Neutrophil (primary cell): ENCODE results near the gene COL4A4.
"Not testable (repeated sequence)": the region's sequence is repeated elsewhere in the genome, so short reads cannot be mapped to it uniquely, and the experiment has no call there.

Experiments used
- H3K27ac ChIP-seq: fragments of 200-600 bp; sonication (generic); 2 replicates; pipeline ENCODE4 v1.5.1; 2016; ENCODE audit warnings: mild to moderate bottlenecking, moderate library complexity
- H3K27me3 ChIP-seq: fragments of 200-600 bp; sonication (generic); 2 replicates; pipeline ENCODE4 v1.6.0; 2016; ENCODE audit warnings: mild to moderate bottlenecking
- H3K36me3 ChIP-seq: fragments of 200-600 bp; sonication (generic); 2 replicates; pipeline ENCODE4 v1.5.1; 2017
- H3K4me1 ChIP-seq, 2 experiments: fragments of 200-600 bp in 1 of 2; sonication (generic) in 1 of 2; 1 replicate in 1 of 2; 2 replicates in 1 of 2; pipeline versions ENCODE4 v1.5.1 to v1.6.1; 2013 to 2016; ENCODE audit warnings: low read depth in 1 of 2, low read length in 1 of 2, mild to moderate bottlenecking in 1 of 2, moderate library complexity in 1 of 2; ENCODE audit not compliant: control insufficient read depth in 1 of 2, insufficient read depth in 1 of 2
- H3K4me3 ChIP-seq, 2 experiments: fragments of 200-600 bp in 1 of 2; sonication (generic) in 1 of 2; 1 replicate in 1 of 2; 2 replicates in 1 of 2; pipeline ENCODE4 v1.5.1; 2013 to 2016; ENCODE audit warnings: low read depth in 1 of 2, low read length in 1 of 2, mild to moderate bottlenecking in 1 of 2, moderate library complexity in 1 of 2
- H3K9me3 ChIP-seq: fragments of 200-600 bp; sonication (generic); 2 replicates; pipeline ENCODE4 v1.5.1; 2016
- CTCF ChIP-seq: fragments of 200-600 bp; sonication (generic); IDR thresholded peaks from 2 replicates; pipeline ENCODE4 v1.5.1; 2016; ENCODE audit warnings: antibody characterized with exemption

The COL4A4 gene

DNA sequence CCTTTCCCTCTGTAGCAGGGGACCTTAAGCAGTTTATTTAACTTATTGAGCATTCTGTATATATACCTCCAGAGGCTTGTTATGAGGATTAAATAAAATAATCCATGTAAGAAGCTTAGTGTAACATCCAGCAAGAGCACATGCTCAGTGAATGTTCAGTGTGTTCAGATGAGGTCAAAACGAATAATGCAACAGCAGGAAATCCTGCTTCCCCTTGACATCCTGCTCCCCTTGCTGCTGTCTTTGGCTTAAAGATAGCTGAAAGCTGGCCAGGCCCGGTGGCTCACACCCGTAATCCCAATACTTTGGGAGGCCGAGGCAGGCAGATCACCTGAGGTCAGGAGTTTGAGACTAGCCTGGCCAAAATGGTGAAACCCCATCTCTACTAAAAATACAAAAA lies 68.7 kb downstream of the COL4A4 start:
- no peak overlapping the region for H3K27ac ChIP-seq
- H3K4me3 ChIP-seq, result no peak overlapping the region
- H3K4me1 ChIP-seq, result no peaks in the 10 kb centered on the region
- no peaks in the 10 kb centered on the region for H3K36me3 ChIP-seq
- no peak for TF ChIP-seq CTCF
- H3K9me3 ChIP-seq, result no peaks in the 10 kb centered on the region
- H3K27me3 ChIP-seq, result no peaks in the 10 kb centered on the region

- TF ChIP-seq CTCF, result no peak
- H3K4me1 ChIP-seq, result no peaks in the 10 kb centered on the region
- no peaks in the 10 kb centered on the region for H3K27me3 ChIP-seq
- H3K27ac ChIP-seq, result no peak overlapping the region
- H3K4me3 ChIP-seq, result no peak overlapping the region
- no peaks in the 10 kb centered on the region for H3K9me3 ChIP-seq
- H3K36me3 ChIP-seq, result no peaks in the 10 kb centered on the region
Observed at GRCh38 chr2:227082286-227082685, 81.7 kb downstream of the COL4A4 start.

DNA sequence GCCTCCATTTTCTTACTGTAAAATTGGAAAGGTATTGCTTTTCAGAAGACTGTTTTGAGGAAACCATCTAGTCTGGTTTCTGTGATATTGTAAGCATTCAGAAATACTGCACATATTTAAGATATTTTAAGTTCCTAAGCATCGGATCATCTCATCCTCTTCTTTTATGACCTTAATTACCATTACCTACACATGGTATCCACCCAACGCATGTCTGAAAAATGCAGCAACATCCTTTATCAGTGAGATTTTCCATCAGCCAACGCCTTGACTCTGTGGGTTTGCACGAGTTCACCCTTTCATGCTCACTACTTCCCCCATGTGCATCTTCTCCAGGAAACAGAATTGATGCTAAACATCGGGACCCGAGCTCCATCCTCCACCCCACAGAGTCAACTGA lies 84.3 kb downstream of the COL4A4 start:
- Histone ChIP-seq H3K9me3 (no peaks in the 10 kb centered on the region), H3K36me3 (no peaks in the 10 kb centered on the region), H3K27me3 (no peaks in the 10 kb centered on the region), H3K4me1 (no peaks in the 10 kb centered on the region), H3K27ac (no peak overlapping the region), H3K4me3 (no peak overlapping the region)
- TF ChIP-seq CTCF, result no peak

DNA sequence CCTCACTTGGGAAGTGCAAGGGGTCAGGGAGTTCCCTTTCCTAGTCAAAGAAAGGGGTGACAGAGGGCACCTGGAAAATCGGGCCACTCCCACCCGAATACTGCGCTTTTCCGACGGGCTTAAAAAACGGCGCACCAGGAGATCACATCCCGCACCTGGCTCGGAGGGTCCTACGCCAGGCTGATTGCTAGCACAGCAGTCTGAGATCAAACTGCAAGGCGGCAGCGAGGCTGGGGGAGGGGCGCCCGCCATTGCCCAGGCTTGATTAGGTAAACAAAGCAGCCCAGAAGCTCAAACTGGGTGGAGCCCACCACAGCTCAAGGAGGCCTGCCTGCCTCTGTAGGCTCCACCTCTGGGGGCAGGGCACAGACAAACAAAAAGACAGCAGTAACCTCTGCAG lies 98.9 kb downstream of the COL4A4 start:
- H3K4me1 ChIP-seq, H3K27ac ChIP-seq, H3K4me3 ChIP-seq, H3K9me3 ChIP-seq, H3K36me3 ChIP-seq, H3K27me3 ChIP-seq: not testable (repeated sequence)

- Histone ChIP-seq H3K36me3 (no peaks in the 10 kb centered on the region), H3K27me3 (no peaks in the 10 kb centered on the region), H3K27ac (no peak overlapping the region), H3K4me1 (no peaks in the 10 kb centered on the region), H3K4me3 (no peak overlapping the region), H3K9me3 (no peaks in the 10 kb centered on the region)
- TF ChIP-seq CTCF, result no peak
Observed at GRCh38 chr2:227058888-227059399, 105.1 kb downstream of the COL4A4 start.

GRCh38 chr2:227057743-227058447 lies 106.1 kb downstream of the COL4A4 start:
- H3K4me3 ChIP-seq, result no peak overlapping the region
- TF ChIP-seq CTCF, result no peak

More at GRCh38 chr2:227057743-227058447, 106.1 kb downstream of the COL4A4 start:
- no peak overlapping the region for H3K27ac ChIP-seq
- no peaks in the 10 kb centered on the region for H3K9me3 ChIP-seq
- H3K4me1 ChIP-seq, result no peaks in the 10 kb centered on the region
- no peaks in the 10 kb centered on the region for H3K36me3 ChIP-seq
- no peaks in the 10 kb centered on the region for H3K27me3 ChIP-seq
